ENCODE results near the gene SYT11. TPM values are rescaled to one million over a fixed set of nuclear protein-coding genes. Genes with fewer than 3 reads are reported as not detected.

SYT11 gene
- total RNA-seq (2011; cell fraction: chromatin; rRNA removed; ENCODE audit: low replicate concordance) = 0.25 and 0.39 TPM in 2 replicates
- total RNA-seq (2011; cell fraction: nucleolus; rRNA removed) = 0.39 and 0.67 TPM in 2 replicates
- total RNA-seq (2011; cell fraction: nucleoplasm; rRNA removed) = 0.81 and 0.84 TPM in 2 replicates
- total RNA-seq (2014; rRNA removed) (0.05 and 0.12 TPM in 2 replicates), total RNA-seq (2014; rRNA removed; fragmentation: Illumina TruSeq; extraction: Trizol) (0.07 and 0.13 TPM in 2 replicates), total RNA-seq (2015; rRNA removed; fragmentation: Illumina TruSeq; extraction: Trizol) (0.11 TPM in 2 replicates), total RNA-seq (2021) (0.18 and 0.20 TPM in 2 replicates), polyA plus RNA-seq (2011; rRNA removed) (0.17 and 0.26 TPM in 2 replicates), polyA plus RNA-seq (2014; fragmentation: Illumina TruSeq; extraction: Trizol) (0.13 and 0.19 TPM in 2 replicates), polyA plus RNA-seq (2014; fragmentation: Nextera tagmentation; extraction: Ambion mirVana) (under 1 TPM; 0.08 to 0.11 TPM), polyA plus RNA-seq (2014; rRNA removed) (0.05 and 0.11 TPM in 2 replicates), polyA minus RNA-seq (2011; rRNA and poly(A)+ RNA removed) (0.25 and 0.36 TPM in 2 replicates), Bru-seq, nascent RNA (percentile 24 among the genes with signal in this experiment), BruChase-seq, experiment 1, labeled RNA remaining after a 2-hour chase (percentile 16 among the genes with signal in this experiment), BruChase-seq, experiment 2, labeled RNA remaining after a 6-hour chase (percentile 28 among the genes with signal in this experiment)
- 0.16 and 0.24 TPM in 2 replicates for polyA plus RNA-seq (2011; cell fraction: cytosol; rRNA removed)
- 0.09 and 0.13 TPM in 2 replicates for polyA plus RNA-seq (2011; cell fraction: nucleus; rRNA removed)
- polyA plus RNA-seq (2012) = 0.07 and 0.17 TPM in 2 replicates
- polyA minus RNA-seq (2011; cell fraction: cytosol; rRNA and poly(A)+ RNA removed) = not detected in 2 replicates
- 0.11 TPM in 1 of 2 replicates, not detected in the other for polyA minus RNA-seq (2011; cell fraction: nucleus; rRNA and poly(A)+ RNA removed)
- long read RNA-seq, experiment 1 = 0 reads
- long read RNA-seq, experiment 2, partial matches to known transcripts = 0 of 2 reads
- long read RNA-seq, experiment 2, other reads (novel, unspliced or antisense) = 2 of 2 reads
- long read RNA-seq, experiment 3 = 0 reads

- Histone ChIP-seq H3K36me3 (ENCODE audit: control insufficient read depth, insufficient read depth, low read length) (peaks cover 12% of the 10 kb centered on the region), H3K9me3 (replicated peaks; ENCODE audit: control insufficient read depth, insufficient read depth, low read depth, low read length) (no peaks in the 10 kb centered on the region), H3K27ac (ENCODE audit: extremely low read depth, low read depth, low read length) (peak within 1 kb of the TSS; percentile 92), H4K20me1 (replicated peaks; ENCODE audit: control insufficient read depth, insufficient read depth, low read length) (no peaks in the 10 kb centered on the region; the same call in 1 of the 2 replicates), H3K27me3 (ENCODE audit: control insufficient read depth in 2 of 2, insufficient read depth in 2 of 2, low read length in 2 of 2) (no peaks in the 10 kb centered on the region), H3K9ac (ENCODE audit: insufficient read depth in 1 of 2, low read depth in 2 of 2, low read length in 2 of 2) (peak within 1 kb of the TSS; percentile 70 to 87), H3K4me1 (replicated peaks in 1 of 2; ENCODE audit: control insufficient read depth in 2 of 2, insufficient read depth in 2 of 2, low read length in 2 of 2) (peaks cover 10 to 14% of the 10 kb centered on the region in 2 experiments; a peak in 4 of 5 replicates), H3K9me1 (ENCODE audit: control insufficient read depth, insufficient read depth, low read length) (no peaks in the 10 kb centered on the region), H3K4me2 (ENCODE audit: insufficient read depth, low read length) (peak within 1 kb of the TSS; percentile 94), H3K79me2 (ENCODE audit: control insufficient read depth, insufficient read depth, low read length) (peaks cover 29% of the 10 kb centered on the region), H2AFZ (ENCODE audit: low read depth, low read length) (peak within 1 kb of the TSS; percentile 93), H3K4me3 (peak within 1 kb of the TSS; percentile 60)
- no TSS peak for BruUV-seq (replicated peaks)
- POLR2A ChIA-PET = interaction anchor here (0.7 to 1.7 kb wide), 14 partner anchors 8 to 118 kb away, joined by 3 to 9 read pairs (median 4); no protein-coding TSS in a partner anchor
- CTCF ChIA-PET (ENCODE audit: low intra/inter-chr PET ratio) = no interaction called here
- FAIRE-seq = peak; percentile 99
- in situ Hi-C loops (cut with MboI) = no loop called here
- ATAC-seq = peak; percentile 89
- under 1% methylated on average over 33 of the region's 33 CpGs for WGBS (ENCODE audit: insufficient coverage, low coverage, missing lambda C conversion rate)
- peak; percentile 97 to 98 (median 97) for DNase-seq (ENCODE audit: extremely low read depth in 1 of 4, low spot score in 3 of 4)
- intact Hi-C loops (cut with micrococcal nuclease) = loop anchor here (1.0 to 2.0 kb wide), 2 partner anchors 25 to 73 kb away; no protein-coding TSS in a partner anchor
- no peak for TF ChIP-seq KLF13 (tag; IDR thresholded peaks at IDR 0.05; ENCODE audit: borderline replicate concordance, low read depth)
- TF ChIP-seq STAT6 (CRISPR knock-in tag; IDR thresholded peaks at IDR 0.05) = 0 out of 2 replicates have a peak, but pooled peaks have one; percentile 54
- no peak for TF ChIP-seq SAFB2 (IDR thresholded peaks at IDR 0.05; ENCODE audit: borderline replicate concordance, low read depth, low read length, severe bottlenecking)
- TF ChIP-seq ZNF175 (CRISPR knock-in tag; IDR thresholded peaks at IDR 0.05; ENCODE audit: low read depth) = no peak
- TF ChIP-seq NRF1 (conservative IDR thresholded peaks at IDR 0.05 in 1 of 2, IDR thresholded peaks at IDR 0.05 in 1 of 2) = peak; percentile 19 to 59; a peak in 2 of 4 replicates
- TF ChIP-seq EZH2 (IDR thresholded peaks at IDR 0.05; ENCODE audit: borderline replicate concordance, low read depth, low read length) = no peak
- no peak for TF ChIP-seq ZBTB2 (IDR thresholded peaks at IDR 0.05)
- TF ChIP-seq ZNF124 (CRISPR knock-in tag; IDR thresholded peaks at IDR 0.05) = no peak
- TF ChIP-seq RFX7 (CRISPR knock-in tag; IDR thresholded peaks at IDR 0.05) = no peak
- no peak for TF ChIP-seq CC2D1A (IDR thresholded peaks at IDR 0.05)
- no peak for TF ChIP-seq KLF10 (CRISPR knock-in tag; IDR thresholded peaks at IDR 0.05)
- TF ChIP-seq ZNF584 (CRISPR knock-in tag; IDR thresholded peaks at IDR 0.05; ENCODE audit: low read depth) = no peak
- no peak for TF ChIP-seq KDM4B (IDR thresholded peaks at IDR 0.05; ENCODE audit: borderline replicate concordance in 2 of 2, low read depth in 1 of 2)
- TF ChIP-seq RBM34 (IDR thresholded peaks at IDR 0.05; ENCODE audit: borderline replicate concordance, insufficient read depth, low read length) = no peak
Measured at GRCh38 chr1:155859234-155859829, at the start of gene SYT11. SYT11 (plus strand) TSS chr1:155859567; CDS start chr1:155859762, 195 bp downstream.
